HepG2 (cell line): ENCODE data around the gene FHL3. TPM values are rescaled to one million over a fixed set of nuclear protein-coding genes. Genes with fewer than 3 reads are reported as not detected.

Experiments used
- ERF ChIP-seq: IDR thresholded peaks from 2 replicates; pipeline ENCODE4 v1.6.1; 2018; ENCODE audit warnings: missing biosample characterization, missing genetic modification reagents
- FOSL2 ChIP-seq: sonication (generic); formaldehyde crosslinking; IDR thresholded peaks from 2 replicates; pipeline ENCODE4 v1.4.0; 2020; ENCODE audit warnings: missing genetic modification reagents
- ISL2 ChIP-seq: sonication (generic); formaldehyde crosslinking; IDR thresholded peaks from 2 replicates; pipeline ENCODE4 v1.5.0; 2020; ENCODE audit warnings: missing genetic modification reagents
- MED8 ChIP-seq: sonication (generic); formaldehyde crosslinking; IDR thresholded peaks from 2 replicates; pipeline ENCODE4 v1.8.1; 2023; ENCODE audit warnings: mild to moderate bottlenecking, missing genetic modification reagents; ENCODE audit not compliant: insufficient replicate concordance
- MTF1 ChIP-seq: sonication (generic); formaldehyde crosslinking; IDR thresholded peaks from 2 replicates; pipeline ENCODE4 v1.5.0; 2020; ENCODE audit warnings: missing genetic modification reagents
- NFKB2 ChIP-seq: sonication (generic); formaldehyde crosslinking; IDR thresholded peaks from 2 replicates; pipeline ENCODE4 v1.4.0; 2020; ENCODE audit warnings: missing genetic modification reagents, borderline replicate concordance
- NONO ChIP-seq, 2 experiments: fragments of 450-650 bp in 1 of 2; sonication (generic) in 1 of 2; formaldehyde crosslinking in 1 of 2; IDR thresholded peaks in 1 of 2; conservative IDR thresholded peaks in 1 of 2; 2 replicates each; pipeline versions ENCODE4 v1.6.1 to v1.8.0; 2017 to 2022; ENCODE audit warnings: mild to moderate bottlenecking in 1 of 2, missing genetic modification reagents in 1 of 2, moderate library complexity in 1 of 2
- RFXANK ChIP-seq: IDR thresholded peaks from 2 replicates; pipeline ENCODE4 v1.6.1; 2016
- RXRB ChIP-seq: IDR thresholded peaks from 2 replicates; pipeline ENCODE4 v1.6.1; 2016; ENCODE audit warnings: borderline replicate concordance, missing genetic modification reagents, missing compliant biosample characterization
- SMAD3 ChIP-seq: sonication (generic); formaldehyde crosslinking; IDR thresholded peaks from 2 replicates; pipeline ENCODE4 v1.4.0; 2020; ENCODE audit warnings: missing genetic modification reagents
- SRY ChIP-seq: sonication (generic); formaldehyde crosslinking; IDR thresholded peaks from 2 replicates; pipeline ENCODE4 v1.8.0; 2022; ENCODE audit warnings: mild to moderate bottlenecking, missing genetic modification reagents
- ZNF430 ChIP-seq: sonication (generic); formaldehyde crosslinking; IDR thresholded peaks from 2 replicates; pipeline ENCODE4 v1.9.0; 2021; ENCODE audit warnings: mild to moderate bottlenecking, missing genetic modification reagents
- ZNF772 ChIP-seq: sonication (generic); formaldehyde crosslinking; IDR thresholded peaks from 2 replicates; pipeline ENCODE4 v1.5.0; 2020; ENCODE audit warnings: mild to moderate bottlenecking, missing genetic modification reagents
- polyA plus RNA-seq, 8 experiments: library from polyadenylated mRNA; depleted of rRNA in 3 of 8; stranded (reverse) in 7 of 8; unstranded in 1 of 8; fragments of >200 nt; fragmentation: Illumina TruSeq in 4 of 8; extraction: Trizol in 4 of 8; gene quantifications; 2 replicates each; pipeline versions ENCODE4 v1.2.1 to v1.2.3, GENCODE V29; 2011 to 2016; ENCODE audit warnings: low read depth in 4 of 8, missing spikeins in 1 of 8, mixed read lengths in 1 of 8; ENCODE audit not compliant: insufficient read depth in 1 of 8
- total RNA-seq, 5 experiments: library from RNA; depleted of rRNA; stranded (reverse); fragments of >200 nt; fragmentation: Illumina TruSeq; extraction: Trizol; gene quantifications; 2 replicates each; pipeline ENCODE4 v1.2.3, GENCODE V29; 2016; ENCODE audit warnings: low read depth in 1 of 5
- TF ChIP-seq, protein P1 (sequence below): sonication (generic); formaldehyde crosslinking; IDR thresholded peaks from 2 replicates; pipeline ENCODE4 v1.8.1; 2023; ENCODE audit warnings: missing genetic modification reagents, mild to moderate bottlenecking, borderline replicate concordance
- TF ChIP-seq, protein P2 (sequence below): IDR thresholded peaks from 2 replicates; pipeline ENCODE4 v1.6.1; 2016; ENCODE audit warnings: low read depth, missing genetic modification reagents, missing compliant biosample characterization
- TF ChIP-seq, protein P3 (sequence below): sonication (generic); formaldehyde crosslinking; IDR thresholded peaks from 2 replicates; pipeline ENCODE4 v1.5.1; 2020; ENCODE audit warnings: missing genetic modification reagents, mild to moderate bottlenecking, borderline replicate concordance
- TF ChIP-seq, protein P4 (sequence below): sonication (generic); formaldehyde crosslinking; IDR thresholded peaks from 2 replicates; pipeline ENCODE4 v1.4.0; 2020; ENCODE audit warnings: missing genetic modification reagents
- TF ChIP-seq, protein P5 (sequence below): sonication (generic); formaldehyde crosslinking; conservative IDR thresholded peaks from 2 replicates; pipeline ENCODE4 v1.8.0; 2022; ENCODE audit warnings: missing genetic modification reagents
- TF ChIP-seq, protein P6 (sequence below): sonication (generic); formaldehyde crosslinking; conservative IDR thresholded peaks from 2 replicates; pipeline ENCODE4 v1.4.0; 2020; ENCODE audit warnings: missing genetic modification reagents

The FHL3 gene
- total and polyA plus RNA-seq, 2 of the 13 experiments (the other 11 are each of a cell fraction or from before 2014, with no cell fraction given) = 2.8 to 6.6 TPM

DNA sequence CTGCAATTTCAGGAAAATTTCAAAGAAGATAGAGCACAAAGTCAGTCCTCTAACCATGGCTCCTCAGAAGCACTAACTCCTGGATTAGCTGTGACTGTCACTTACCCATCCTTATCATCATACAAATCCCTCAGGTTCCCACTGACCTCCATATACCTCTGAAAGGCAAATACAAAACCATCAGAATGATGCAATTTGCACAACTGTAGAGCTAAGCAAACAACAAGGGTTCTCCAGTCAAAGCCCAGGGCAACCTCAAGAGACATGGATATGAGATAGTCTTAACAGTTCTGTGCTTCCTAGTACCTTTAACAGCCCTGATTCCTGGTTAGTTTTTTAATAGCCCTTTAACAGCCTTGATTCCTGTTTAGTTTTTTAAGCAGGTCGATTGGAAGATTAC is 17.6 kb downstream of the FHL3 start (continued):
- TF ChIP-seq NFKB2 (CRISPR knock-in tag) = no peak
- no peak for TF ChIP-seq MTF1 (CRISPR knock-in tag)
- TF ChIP-seq, protein P1, sequence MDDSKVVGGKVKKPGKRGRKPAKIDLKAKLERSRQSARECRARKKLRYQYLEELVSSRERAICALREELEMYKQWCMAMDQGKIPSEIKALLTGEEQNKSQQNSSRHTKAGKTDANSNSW (CRISPR knock-in tag) = no peak
- TF ChIP-seq ZNF430 (CRISPR knock-in tag) = no peak
- TF ChIP-seq NONO (IDR thresholded peaks at IDR 0.05) = no peak
- TF ChIP-seq NONO (CRISPR knock-in tag; conservative IDR thresholded peaks at IDR 0.05) = no peak
- TF ChIP-seq, protein P2, sequence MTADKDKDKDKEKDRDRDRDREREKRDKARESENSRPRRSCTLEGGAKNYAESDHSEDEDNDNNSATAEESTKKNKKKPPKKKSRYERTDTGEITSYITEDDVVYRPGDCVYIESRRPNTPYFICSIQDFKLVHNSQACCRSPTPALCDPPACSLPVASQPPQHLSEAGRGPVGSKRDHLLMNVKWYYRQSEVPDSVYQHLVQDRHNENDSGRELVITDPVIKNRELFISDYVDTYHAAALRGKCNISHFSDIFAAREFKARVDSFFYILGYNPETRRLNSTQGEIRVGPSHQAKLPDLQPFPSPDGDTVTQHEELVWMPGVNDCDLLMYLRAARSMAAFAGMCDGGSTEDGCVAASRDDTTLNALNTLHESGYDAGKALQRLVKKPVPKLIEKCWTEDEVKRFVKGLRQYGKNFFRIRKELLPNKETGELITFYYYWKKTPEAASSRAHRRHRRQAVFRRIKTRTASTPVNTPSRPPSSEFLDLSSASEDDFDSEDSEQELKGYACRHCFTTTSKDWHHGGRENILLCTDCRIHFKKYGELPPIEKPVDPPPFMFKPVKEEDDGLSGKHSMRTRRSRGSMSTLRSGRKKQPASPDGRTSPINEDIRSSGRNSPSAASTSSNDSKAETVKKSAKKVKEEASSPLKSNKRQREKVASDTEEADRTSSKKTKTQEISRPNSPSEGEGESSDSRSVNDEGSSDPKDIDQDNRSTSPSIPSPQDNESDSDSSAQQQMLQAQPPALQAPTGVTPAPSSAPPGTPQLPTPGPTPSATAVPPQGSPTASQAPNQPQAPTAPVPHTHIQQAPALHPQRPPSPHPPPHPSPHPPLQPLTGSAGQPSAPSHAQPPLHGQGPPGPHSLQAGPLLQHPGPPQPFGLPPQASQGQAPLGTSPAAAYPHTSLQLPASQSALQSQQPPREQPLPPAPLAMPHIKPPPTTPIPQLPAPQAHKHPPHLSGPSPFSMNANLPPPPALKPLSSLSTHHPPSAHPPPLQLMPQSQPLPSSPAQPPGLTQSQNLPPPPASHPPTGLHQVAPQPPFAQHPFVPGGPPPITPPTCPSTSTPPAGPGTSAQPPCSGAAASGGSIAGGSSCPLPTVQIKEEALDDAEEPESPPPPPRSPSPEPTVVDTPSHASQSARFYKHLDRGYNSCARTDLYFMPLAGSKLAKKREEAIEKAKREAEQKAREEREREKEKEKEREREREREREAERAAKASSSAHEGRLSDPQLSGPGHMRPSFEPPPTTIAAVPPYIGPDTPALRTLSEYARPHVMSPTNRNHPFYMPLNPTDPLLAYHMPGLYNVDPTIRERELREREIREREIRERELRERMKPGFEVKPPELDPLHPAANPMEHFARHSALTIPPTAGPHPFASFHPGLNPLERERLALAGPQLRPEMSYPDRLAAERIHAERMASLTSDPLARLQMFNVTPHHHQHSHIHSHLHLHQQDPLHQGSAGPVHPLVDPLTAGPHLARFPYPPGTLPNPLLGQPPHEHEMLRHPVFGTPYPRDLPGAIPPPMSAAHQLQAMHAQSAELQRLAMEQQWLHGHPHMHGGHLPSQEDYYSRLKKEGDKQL = peak; percentile 15; the same call in 1 of the 2 replicates
- TF ChIP-seq, protein P3, sequence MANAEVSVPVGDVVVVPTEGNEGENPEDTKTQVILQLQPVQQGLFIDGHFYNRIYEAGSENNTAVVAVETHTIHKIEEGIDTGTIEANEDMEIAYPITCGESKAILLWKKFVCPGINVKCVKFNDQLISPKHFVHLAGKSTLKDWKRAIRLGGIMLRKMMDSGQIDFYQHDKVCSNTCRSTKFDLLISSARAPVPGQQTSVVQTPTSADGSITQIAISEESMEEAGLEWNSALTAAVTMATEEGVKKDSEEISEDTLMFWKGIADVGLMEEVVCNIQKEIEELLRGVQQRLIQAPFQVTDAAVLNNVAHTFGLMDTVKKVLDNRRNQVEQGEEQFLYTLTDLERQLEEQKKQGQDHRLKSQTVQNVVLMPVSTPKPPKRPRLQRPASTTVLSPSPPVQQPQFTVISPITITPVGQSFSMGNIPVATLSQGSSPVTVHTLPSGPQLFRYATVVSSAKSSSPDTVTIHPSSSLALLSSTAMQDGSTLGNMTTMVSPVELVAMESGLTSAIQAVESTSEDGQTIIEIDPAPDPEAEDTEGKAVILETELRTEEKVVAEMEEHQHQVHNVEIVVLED = no peak
- TF ChIP-seq ERF (CRISPR knock-in tag) = no peak
- no peak for TF ChIP-seq MED8
- 0 out of 2 replicates have a peak, but pooled peaks have one; percentile 21 for TF ChIP-seq RXRB (CRISPR knock-in tag)
- TF ChIP-seq RFXANK = no peak
- TF ChIP-seq, protein P4, sequence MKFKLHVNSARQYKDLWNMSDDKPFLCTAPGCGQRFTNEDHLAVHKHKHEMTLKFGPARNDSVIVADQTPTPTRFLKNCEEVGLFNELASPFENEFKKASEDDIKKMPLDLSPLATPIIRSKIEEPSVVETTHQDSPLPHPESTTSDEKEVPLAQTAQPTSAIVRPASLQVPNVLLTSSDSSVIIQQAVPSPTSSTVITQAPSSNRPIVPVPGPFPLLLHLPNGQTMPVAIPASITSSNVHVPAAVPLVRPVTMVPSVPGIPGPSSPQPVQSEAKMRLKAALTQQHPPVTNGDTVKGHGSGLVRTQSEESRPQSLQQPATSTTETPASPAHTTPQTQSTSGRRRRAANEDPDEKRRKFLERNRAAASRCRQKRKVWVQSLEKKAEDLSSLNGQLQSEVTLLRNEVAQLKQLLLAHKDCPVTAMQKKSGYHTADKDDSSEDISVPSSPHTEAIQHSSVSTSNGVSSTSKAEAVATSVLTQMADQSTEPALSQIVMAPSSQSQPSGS (CRISPR knock-in tag) = peak; percentile 56; the same call in 1 of the 2 replicates
- no peak for TF ChIP-seq SRY (CRISPR knock-in tag)
- TF ChIP-seq ISL2 (CRISPR knock-in tag) = 0 out of 2 replicates have a peak, but pooled peaks have one; percentile 35
- TF ChIP-seq SMAD3 = no peak
- no peak for TF ChIP-seq ZNF772
- TF ChIP-seq, protein P5, sequence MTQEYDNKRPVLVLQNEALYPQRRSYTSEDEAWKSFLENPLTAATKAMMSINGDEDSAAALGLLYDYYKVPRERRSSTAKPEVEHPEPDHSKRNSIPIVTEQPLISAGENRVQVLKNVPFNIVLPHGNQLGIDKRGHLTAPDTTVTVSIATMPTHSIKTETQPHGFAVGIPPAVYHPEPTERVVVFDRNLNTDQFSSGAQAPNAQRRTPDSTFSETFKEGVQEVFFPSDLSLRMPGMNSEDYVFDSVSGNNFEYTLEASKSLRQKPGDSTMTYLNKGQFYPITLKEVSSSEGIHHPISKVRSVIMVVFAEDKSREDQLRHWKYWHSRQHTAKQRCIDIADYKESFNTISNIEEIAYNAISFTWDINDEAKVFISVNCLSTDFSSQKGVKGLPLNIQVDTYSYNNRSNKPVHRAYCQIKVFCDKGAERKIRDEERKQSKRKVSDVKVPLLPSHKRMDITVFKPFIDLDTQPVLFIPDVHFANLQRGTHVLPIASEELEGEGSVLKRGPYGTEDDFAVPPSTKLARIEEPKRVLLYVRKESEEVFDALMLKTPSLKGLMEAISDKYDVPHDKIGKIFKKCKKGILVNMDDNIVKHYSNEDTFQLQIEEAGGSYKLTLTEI (CRISPR knock-in tag) = no peak
- TF ChIP-seq, protein P6, sequence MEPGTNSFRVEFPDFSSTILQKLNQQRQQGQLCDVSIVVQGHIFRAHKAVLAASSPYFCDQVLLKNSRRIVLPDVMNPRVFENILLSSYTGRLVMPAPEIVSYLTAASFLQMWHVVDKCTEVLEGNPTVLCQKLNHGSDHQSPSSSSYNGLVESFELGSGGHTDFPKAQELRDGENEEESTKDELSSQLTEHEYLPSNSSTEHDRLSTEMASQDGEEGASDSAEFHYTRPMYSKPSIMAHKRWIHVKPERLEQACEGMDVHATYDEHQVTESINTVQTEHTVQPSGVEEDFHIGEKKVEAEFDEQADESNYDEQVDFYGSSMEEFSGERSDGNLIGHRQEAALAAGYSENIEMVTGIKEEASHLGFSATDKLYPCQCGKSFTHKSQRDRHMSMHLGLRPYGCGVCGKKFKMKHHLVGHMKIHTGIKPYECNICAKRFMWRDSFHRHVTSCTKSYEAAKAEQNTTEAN (CRISPR knock-in tag) = peak; percentile 91; the same call in 1 of the 2 replicates
- peak; percentile 29; the same call in 1 of the 2 replicates for TF ChIP-seq FOSL2 (CRISPR knock-in tag)
